ENCODE results near the gene ACAA2. TPM values are rescaled to one million over a fixed set of nuclear protein-coding genes. Genes with fewer than 3 reads are reported as not detected.
A peak's percentile ranks its signal among the peaks of the same experiment; 100 is the strongest.

Gene ACAA2
- total RNA-seq, 4 donors from 2014 or later: 43.0 to 214 (median 147) TPM

- Histone ChIP-seq H3K36me3 (no peaks in the 10 kb centered on the region), H3K27me3 (no peaks in the 10 kb centered on the region), H3K27ac (no peak overlapping the region), H3K4me3 (no peak overlapping the region), H3K9me3 (no peaks in the 10 kb centered on the region), H3K4me1 (no peaks in the 10 kb centered on the region)
- TF ChIP-seq CTCF (IDR thresholded peaks at IDR 0.05) (no peak), POLR2AphosphoS5 (IDR thresholded peaks at IDR 0.05) (no peak), EP300 (IDR thresholded peaks at IDR 0.05; ENCODE audit: low read depth) (no peak), POLR2A (IDR thresholded peaks at IDR 0.05) (no peak)
- 63 to 68% methylated on average over 2 of the region's 2 CpGs for WGBS, 2 donors (ENCODE audit: low coverage in 1 of 2)
- DNase-seq: no peak
- intact Hi-C loops (cut with DNase I; ENCODE audit: low total_unique reads): no loop called here
- in situ Hi-C loops (cut with MboI; ENCODE audit: low pct_ligation_motif_present in 1 of 4, low pct_unique_long_range_greater_than_20kb in 1 of 4, low sequenced_read_pairs in 3 of 4): no loop called here
Measured at GRCh38 chr18:49832221-49832647, 18.9 kb upstream of the ACAA2 start.

- no peak overlapping the region for H3K27ac ChIP-seq
- TF ChIP-seq POLR2AphosphoS5 (IDR thresholded peaks at IDR 0.05) (no peak), CTCF (IDR thresholded peaks at IDR 0.05) (no peak), EP300 (IDR thresholded peaks at IDR 0.05; ENCODE audit: low read depth) (no peak), POLR2A (IDR thresholded peaks at IDR 0.05) (no peak)
- 83 to 100% methylated on average over 1 of the region's 1 CpG for WGBS, 2 donors (ENCODE audit: low coverage in 1 of 2)
Measured at GRCh38 chr18:49827996-49828395, 14.7 kb upstream of the ACAA2 start.

GRCh38 chr18:49819823-49820671 lies 6.7 kb upstream of the ACAA2 start:
- no peaks in the 10 kb centered on the region for H3K36me3 ChIP-seq
- peak; percentile 23 for DNase-seq
- H3K27ac ChIP-seq: peak overlapping the region in 1 of 4 donors; percentile 21
- in situ Hi-C loops (cut with MboI; ENCODE audit: low pct_ligation_motif_present in 1 of 4, low pct_unique_long_range_greater_than_20kb in 1 of 4, low sequenced_read_pairs in 3 of 4): no loop called here
- 70 to 86% methylated on average over 1 to 5 of the region's 5 CpGs for WGBS, 2 donors (ENCODE audit: low coverage in 1 of 2)
- peaks cover 6 to 22% (median 12%) of the 10 kb centered on the region in 4 donors for H3K4me1 ChIP-seq
- H3K27me3 ChIP-seq: no peaks in the 10 kb centered on the region
- intact Hi-C loops (cut with DNase I; ENCODE audit: low total_unique reads): no loop called here
- no peaks in the 10 kb centered on the region for H3K9me3 ChIP-seq
- H3K4me3 ChIP-seq: no peak overlapping the region
- TF ChIP-seq EP300 (IDR thresholded peaks at IDR 0.05; ENCODE audit: low read depth) (no peak), CTCF (IDR thresholded peaks at IDR 0.05) (no peak), POLR2A (IDR thresholded peaks at IDR 0.05) (no peak), POLR2AphosphoS5 (IDR thresholded peaks at IDR 0.05) (no peak)

More at GRCh38 chr18:49827996-49828395, 14.7 kb upstream of the ACAA2 start:
- Histone ChIP-seq H3K4me1 (no peaks in the 10 kb centered on the region), H3K4me3 (no peak overlapping the region), H3K36me3 (no peaks in the 10 kb centered on the region), H3K9me3 (no peaks in the 10 kb centered on the region), H3K27me3 (no peaks in the 10 kb centered on the region)
- in situ Hi-C loops (cut with MboI; ENCODE audit: low pct_ligation_motif_present in 1 of 4, low pct_unique_long_range_greater_than_20kb in 1 of 4, low sequenced_read_pairs in 3 of 4) (no loop called here), intact Hi-C loops (cut with DNase I; ENCODE audit: low total_unique reads) (no loop called here)
- DNase-seq: no peak

- intact Hi-C loops (cut with DNase I; ENCODE audit: low total_unique reads) (no loop called here), in situ Hi-C loops (cut with MboI; ENCODE audit: low pct_ligation_motif_present in 1 of 4, low pct_unique_long_range_greater_than_20kb in 1 of 4, low sequenced_read_pairs in 3 of 4) (no loop called here)
- Histone ChIP-seq H3K4me3 (no peak overlapping the region), H3K27me3 (no peaks in the 10 kb centered on the region), H3K27ac (no peak overlapping the region), H3K9me3 (no peaks in the 10 kb centered on the region), H3K4me1 (peaks cover 6 to 26% (median 18%) of the 10 kb centered on the region in 4 donors), H3K36me3 (no peaks in the 10 kb centered on the region)
- no peak for DNase-seq
- TF ChIP-seq POLR2AphosphoS5 (IDR thresholded peaks at IDR 0.05) (no peak), EP300 (IDR thresholded peaks at IDR 0.05; ENCODE audit: low read depth) (no peak), CTCF (IDR thresholded peaks at IDR 0.05) (no peak), POLR2A (IDR thresholded peaks at IDR 0.05) (no peak)
- 89 to 100% methylated on average over 1 to 5 of the region's 5 CpGs for WGBS, 2 donors (ENCODE audit: low coverage in 1 of 2)
Measured at GRCh38 chr18:49819071-49819662, 5.8 kb upstream of the ACAA2 start.

Data from transverse colon (tissue), 4 donors.